ENCODE measurements around the gene VCPKMT. TPM values are rescaled to one million over a fixed set of nuclear protein-coding genes. Genes with fewer than 3 reads are reported as not detected.

Gene VCPKMT
- total RNA-seq, 1 experiment from 2014 or later, result 6.5 TPM

DNA sequence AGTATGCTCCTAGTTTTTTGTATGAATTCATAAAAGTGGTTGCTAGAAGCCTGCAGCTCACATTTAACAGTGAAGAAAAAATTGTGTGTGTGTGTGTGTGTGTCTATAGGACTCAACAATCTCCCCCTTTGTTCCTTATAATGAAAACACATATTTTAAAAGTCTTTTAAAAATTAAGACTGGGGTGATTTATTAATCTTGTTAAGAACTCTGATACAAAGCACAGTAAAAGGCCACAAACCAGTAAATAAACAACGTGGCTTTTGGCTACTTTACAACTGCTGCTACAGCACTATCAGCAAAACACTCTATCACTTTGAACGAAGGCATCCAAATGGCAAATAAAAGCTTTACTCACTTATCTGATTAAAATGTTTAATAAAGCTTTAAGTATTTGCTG, 594 bp upstream of the VCPKMT start:
- Histone ChIP-seq H3K36me3 (ENCODE audit: low read depth) (peaks cover 16% of the 10 kb centered on the region), H3K4me3 (peak overlapping the region; percentile 84), H3K27ac (peak overlapping the region; percentile 66), H3K27me3 (ENCODE audit: insufficient read depth, low read depth) (no peaks in the 10 kb centered on the region), H3K9me3 (ENCODE audit: insufficient read depth, low read depth) (no peaks in the 10 kb centered on the region), H3K4me1 (replicated peaks; ENCODE audit: insufficient read depth) (peaks cover 22% of the 10 kb centered on the region), H3F3A (ENCODE audit: insufficient read depth, low read depth) (peaks cover 9% of the 10 kb centered on the region), H3K9me2 (ENCODE audit: insufficient read depth) (no peaks in the 10 kb centered on the region), H2AFZ (peak overlapping the region; percentile 91), H3K79me2 (ENCODE audit: low read depth) (peaks cover 25% of the 10 kb centered on the region), H4K20me1 (ENCODE audit: insufficient read depth) (no peaks in the 10 kb centered on the region), H3K4me2 (peak overlapping the region; percentile 84)
- ChIA-PET CTCF (interaction anchor here (1.5 kb wide), 1 partner anchor 264 kb away, joined by 6 read pairs; the partner anchor contains the start of gene NEMF), POLR2A (ENCODE audit: unreplicated experiment) (no interaction called here)
- TF ChIP-seq, protein P1, sequence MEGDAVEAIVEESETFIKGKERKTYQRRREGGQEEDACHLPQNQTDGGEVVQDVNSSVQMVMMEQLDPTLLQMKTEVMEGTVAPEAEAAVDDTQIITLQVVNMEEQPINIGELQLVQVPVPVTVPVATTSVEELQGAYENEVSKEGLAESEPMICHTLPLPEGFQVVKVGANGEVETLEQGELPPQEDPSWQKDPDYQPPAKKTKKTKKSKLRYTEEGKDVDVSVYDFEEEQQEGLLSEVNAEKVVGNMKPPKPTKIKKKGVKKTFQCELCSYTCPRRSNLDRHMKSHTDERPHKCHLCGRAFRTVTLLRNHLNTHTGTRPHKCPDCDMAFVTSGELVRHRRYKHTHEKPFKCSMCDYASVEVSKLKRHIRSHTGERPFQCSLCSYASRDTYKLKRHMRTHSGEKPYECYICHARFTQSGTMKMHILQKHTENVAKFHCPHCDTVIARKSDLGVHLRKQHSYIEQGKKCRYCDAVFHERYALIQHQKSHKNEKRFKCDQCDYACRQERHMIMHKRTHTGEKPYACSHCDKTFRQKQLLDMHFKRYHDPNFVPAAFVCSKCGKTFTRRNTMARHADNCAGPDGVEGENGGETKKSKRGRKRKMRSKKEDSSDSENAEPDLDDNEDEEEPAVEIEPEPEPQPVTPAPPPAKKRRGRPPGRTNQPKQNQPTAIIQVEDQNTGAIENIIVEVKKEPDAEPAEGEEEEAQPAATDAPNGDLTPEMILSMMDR (conservative IDR thresholded peaks at IDR 0.05), result no peak
- TF ChIP-seq EZH2 (IDR thresholded peaks at IDR 0.05; ENCODE audit: low read depth), result no peak
- intact Hi-C loops (cut with micrococcal nuclease; ENCODE audit: unreplicated experiment), result loop anchor here (5.0 to 10.0 kb wide), 3 partner anchors 115 to 658 kb away; partner anchors contain the start of genes MAP4K5 and SOS2
- BruUV-seq (replicated peaks), result no TSS peak
- no peak for DNase-seq

GRCh38 chr14:50113381-50114035, 2.9 kb downstream of the VCPKMT start:
- CTCF ChIA-PET, result interaction anchor here (0.6 to 0.7 kb wide), 2 partner anchors 8 to 189 kb away, joined by 3 read pairs; no protein-coding TSS in a partner anchor
- peaks cover 31% of the 10 kb centered on the region for H3K36me3 ChIP-seq (ENCODE audit: low read depth)
- peaks cover 25% of the 10 kb centered on the region for H3K79me2 ChIP-seq (ENCODE audit: low read depth)

DNA sequence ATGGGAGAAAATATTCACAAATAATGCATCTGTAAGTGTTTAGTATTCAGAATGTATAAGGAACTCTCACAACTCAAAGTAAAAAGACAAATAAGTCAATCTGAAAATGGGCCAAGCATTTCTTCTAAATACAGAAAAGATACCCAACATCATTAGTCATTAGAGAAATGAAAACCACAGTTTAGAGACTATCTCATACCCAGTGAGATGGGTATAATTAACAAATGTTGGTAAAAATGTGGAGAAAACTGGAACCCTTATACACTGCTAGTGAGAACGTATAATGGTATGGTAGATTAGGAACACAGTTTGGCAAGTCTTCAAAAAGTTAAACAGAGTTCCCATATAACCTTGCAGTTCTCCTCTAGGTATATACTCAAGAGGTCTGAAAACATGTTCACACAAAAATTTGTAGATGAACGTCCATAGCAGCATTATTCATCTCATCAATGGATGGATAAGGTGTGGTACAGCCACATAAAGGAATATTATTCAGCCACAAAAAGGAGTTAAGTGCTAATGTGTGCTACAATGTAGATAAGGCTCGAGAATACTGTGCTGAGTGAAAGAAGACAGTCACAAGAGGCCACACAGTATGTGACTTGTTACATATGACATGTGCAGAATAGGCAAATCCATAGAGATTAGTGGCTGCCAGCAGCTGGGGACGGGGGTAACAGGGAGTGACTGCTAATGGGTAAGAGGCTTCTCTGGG, 5.9 kb downstream of the VCPKMT start:
- Histone ChIP-seq H3K4me1 (replicated peaks; ENCODE audit: insufficient read depth) (peaks cover 12% of the 10 kb centered on the region), H3K79me2 (ENCODE audit: low read depth) (peaks cover 16% of the 10 kb centered on the region), H3K27me3 (ENCODE audit: insufficient read depth, low read depth) (no peaks in the 10 kb centered on the region), H3K27ac (no peak overlapping the region), H3K9me3 (ENCODE audit: insufficient read depth, low read depth) (no peaks in the 10 kb centered on the region; the same call in 1 of the 2 replicates), H2AFZ (no peak overlapping the region), H3F3A (ENCODE audit: insufficient read depth, low read depth) (peaks cover 29% of the 10 kb centered on the region), H4K20me1 (ENCODE audit: insufficient read depth) (0 out of 2 replicates have a peak, but pooled peaks cover 5% of the 10 kb centered on the region), H3K36me3 (ENCODE audit: low read depth) (peaks cover 31% of the 10 kb centered on the region), H3K9me2 (ENCODE audit: insufficient read depth) (no peaks in the 10 kb centered on the region), H3K4me2 (no peak overlapping the region), H3K4me3 (no peak overlapping the region)
- ChIA-PET CTCF (no interaction called here), POLR2A (ENCODE audit: unreplicated experiment) (no interaction called here)
- no TSS peak for BruUV-seq (replicated peaks)
- intact Hi-C loops (cut with micrococcal nuclease; ENCODE audit: unreplicated experiment), result loop anchor here (10.0 kb wide), 1 partner anchor 664 kb away; no protein-coding TSS in a partner anchor
- TF ChIP-seq, protein P1 (conservative IDR thresholded peaks at IDR 0.05), result no peak
- no peak for TF ChIP-seq EZH2 (IDR thresholded peaks at IDR 0.05; ENCODE audit: low read depth)
- no peak for DNase-seq

More at GRCh38 chr14:50113381-50114035, 2.9 kb downstream of the VCPKMT start:
- Histone ChIP-seq H3K27ac (no peak overlapping the region), H3K4me3 (no peak overlapping the region), H2AFZ (no peak overlapping the region), H3K9me3 (ENCODE audit: insufficient read depth, low read depth) (no peaks in the 10 kb centered on the region), H3K4me2 (no peak overlapping the region), H3F3A (ENCODE audit: insufficient read depth, low read depth) (peaks cover 16% of the 10 kb centered on the region), H3K9me2 (ENCODE audit: insufficient read depth) (no peaks in the 10 kb centered on the region), H3K27me3 (ENCODE audit: insufficient read depth, low read depth) (no peaks in the 10 kb centered on the region), H3K4me1 (replicated peaks; ENCODE audit: insufficient read depth) (peaks cover 22% of the 10 kb centered on the region), H4K20me1 (ENCODE audit: insufficient read depth) (0 out of 2 replicates have a peak, but pooled peaks cover 5% of the 10 kb centered on the region)
- BruUV-seq (replicated peaks), result no TSS peak
- no peak for TF ChIP-seq EZH2 (IDR thresholded peaks at IDR 0.05; ENCODE audit: low read depth)
- TF ChIP-seq, protein P1 (conservative IDR thresholded peaks at IDR 0.05), result no peak
- intact Hi-C loops (cut with micrococcal nuclease; ENCODE audit: unreplicated experiment), result loop anchor here (10.0 kb wide), 1 partner anchor 661 kb away; no protein-coding TSS in a partner anchor
- POLR2A ChIA-PET (ENCODE audit: unreplicated experiment), result no interaction called here
- DNase-seq, result no peak

Data from PC-9 (cell line).